ENCODE measurements around the gene ZNF526.
"Not testable (repeated sequence)": the region's sequence is repeated elsewhere in the genome, so short reads cannot be mapped to it uniquely, and the experiment has no call there.

ZNF526 gene

GRCh38 chr19:42246922-42247639 lies 27.0 kb downstream of the ZNF526 start:
- DNase-seq (ENCODE audit: low read depth): no peak

GRCh38 chr19:42247640-42248199 lies 27.6 kb downstream of the ZNF526 start:
- no peak for DNase-seq (ENCODE audit: low read depth)

GRCh38 chr19:42248270-42249148 lies 28.4 kb downstream of the ZNF526 start:
- DNase-seq (ENCODE audit: low read depth): no peak

GRCh38 chr19:42249149-42249750 lies 29.1 kb downstream of the ZNF526 start:
- no peak for DNase-seq (ENCODE audit: low read depth)

GRCh38 chr19:42249769-42250168 lies 29.7 kb downstream of the ZNF526 start:
- no peak for DNase-seq (ENCODE audit: low read depth)

GRCh38 chr19:42250183-42250665 lies 30.1 kb downstream of the ZNF526 start:
- DNase-seq (ENCODE audit: low read depth): no peak

GRCh38 chr19:42250666-42251531 lies 30.8 kb downstream of the ZNF526 start:
- no peak for DNase-seq (ENCODE audit: low read depth)

GRCh38 chr19:42251572-42252358 lies 31.7 kb downstream of the ZNF526 start:
- no peak for DNase-seq (ENCODE audit: low read depth)

GRCh38 chr19:42252365-42253244 lies 32.5 kb downstream of the ZNF526 start:
- peak; percentile 55 for DNase-seq (ENCODE audit: low read depth)

- peak; percentile 30 for DNase-seq (ENCODE audit: low read depth)
Measured at GRCh38 chr19:42253245-42254088, 33.4 kb downstream of the ZNF526 start.

- DNase-seq (ENCODE audit: low read depth): peak; percentile 39
Measured at GRCh38 chr19:42254089-42254849, 34.2 kb downstream of the ZNF526 start.

GRCh38 chr19:42254850-42255765 lies 35.0 kb downstream of the ZNF526 start, which contains the start of gene ERF:
Gene ERF (minus strand): TSS chr19:42255128. CDS start chr19:42254999, 129 bp downstream.
- peak; percentile 92 for DNase-seq (ENCODE audit: low read depth)

- peak; percentile 50 for DNase-seq (ENCODE audit: low read depth)
Measured at GRCh38 chr19:42255766-42256745, 35.9 kb downstream of the ZNF526 start.

GRCh38 chr19:42257842-42258241 lies 37.7 kb downstream of the ZNF526 start:
- DNase-seq (ENCODE audit: low read depth): not testable (repeated sequence)

GRCh38 chr19:42261763-42262162 lies 41.7 kb downstream of the ZNF526 start:
- DNase-seq (ENCODE audit: low read depth): no peak
